ENCODE data around the gene MSGN1.

Gene MSGN1

DNA sequence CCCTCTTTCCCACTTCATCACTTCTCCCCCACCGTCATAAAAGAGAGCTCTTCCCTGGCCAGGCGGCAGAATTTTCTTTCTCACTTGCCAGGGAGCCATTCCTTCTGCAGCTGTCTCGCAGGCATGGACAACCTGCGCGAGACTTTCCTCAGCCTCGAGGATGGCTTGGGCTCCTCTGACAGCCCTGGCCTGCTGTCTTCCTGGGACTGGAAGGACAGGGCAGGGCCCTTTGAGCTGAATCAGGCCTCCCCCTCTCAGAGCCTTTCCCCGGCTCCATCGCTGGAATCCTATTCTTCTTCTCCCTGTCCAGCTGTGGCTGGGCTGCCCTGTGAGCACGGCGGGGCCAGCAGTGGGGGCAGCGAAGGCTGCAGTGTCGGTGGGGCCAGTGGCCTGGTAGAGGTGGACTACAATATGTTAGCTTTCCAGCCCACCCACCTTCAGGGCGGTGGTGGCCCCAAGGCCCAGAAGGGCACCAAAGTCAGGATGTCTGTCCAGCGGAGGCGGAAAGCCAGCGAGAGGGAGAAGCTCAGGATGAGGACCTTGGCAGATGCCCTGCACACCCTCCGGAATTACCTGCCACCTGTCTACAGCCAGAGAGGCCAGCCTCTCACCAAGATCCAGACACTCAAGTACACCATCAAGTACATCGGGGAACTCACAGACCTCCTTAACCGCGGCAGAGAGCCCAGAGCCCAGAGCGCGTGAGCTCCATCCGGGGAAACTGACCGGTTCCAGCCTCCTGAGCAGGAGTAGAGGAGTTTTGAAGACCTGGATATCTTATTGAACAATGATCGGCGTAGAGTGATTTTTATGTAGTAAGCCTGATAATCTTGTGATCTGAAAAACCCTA is at the start of gene MSGN1:
Gene MSGN1, plus strand, starts transcription at position 65 of the 850 bp plus-strand sequence. Its CDS starts 59 bp downstream, at position 124.
- no peak for DNase-seq

GRCh38 chr2:17768894-17769293 is 47.4 kb upstream of the MSGN1 start:
- DNase-seq: no peak

GRCh38 chr2:17771956-17772355 is 44.3 kb upstream of the MSGN1 start:
- DNase-seq: no peak

DNA sequence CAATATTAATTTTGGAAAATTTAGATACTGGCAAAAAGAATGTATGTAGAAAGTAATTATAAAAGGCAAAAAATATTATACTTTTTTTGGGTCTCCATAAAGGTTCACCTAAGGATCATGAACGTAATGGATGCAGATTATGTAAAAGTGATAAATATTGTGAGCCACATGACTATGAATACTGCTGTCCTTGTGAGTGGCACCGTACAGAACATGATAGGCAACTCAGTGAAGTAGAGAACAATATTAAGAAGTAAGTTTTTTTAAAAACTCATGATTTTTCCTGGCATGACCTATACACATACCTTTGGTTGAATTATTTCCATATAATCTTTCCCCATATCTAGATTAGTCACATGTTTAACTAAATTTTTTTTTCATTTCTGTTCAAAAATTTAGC is 43.7 kb upstream of the MSGN1 start:
- DNase-seq: no peak

- DNase-seq: no peak
Observed at GRCh38 chr2:17780546-17780945, 35.7 kb upstream of the MSGN1 start.

DNA sequence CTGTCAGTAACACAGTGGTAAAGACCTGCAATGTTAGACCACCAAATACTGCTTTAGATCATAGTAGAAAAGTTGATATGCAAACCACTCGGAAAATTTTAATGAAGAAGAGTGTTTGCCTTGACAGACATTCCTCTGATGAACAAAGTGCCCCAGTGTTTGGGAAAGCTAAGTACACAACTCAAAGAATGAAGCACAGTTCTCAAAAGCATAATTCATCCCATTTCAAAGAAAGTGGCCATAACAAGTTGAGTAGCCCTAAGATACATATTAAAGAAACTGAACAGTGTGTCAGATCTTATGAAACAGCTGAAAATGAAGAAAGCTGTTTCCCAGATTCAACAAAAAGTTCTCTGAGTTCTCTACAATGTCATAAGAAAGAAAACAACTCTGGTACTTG is 34.8 kb upstream of the MSGN1 start:
- DNase-seq: no peak

- no peak for DNase-seq
Observed at GRCh38 chr2:17786727-17787126, 29.5 kb upstream of the MSGN1 start.

DNA sequence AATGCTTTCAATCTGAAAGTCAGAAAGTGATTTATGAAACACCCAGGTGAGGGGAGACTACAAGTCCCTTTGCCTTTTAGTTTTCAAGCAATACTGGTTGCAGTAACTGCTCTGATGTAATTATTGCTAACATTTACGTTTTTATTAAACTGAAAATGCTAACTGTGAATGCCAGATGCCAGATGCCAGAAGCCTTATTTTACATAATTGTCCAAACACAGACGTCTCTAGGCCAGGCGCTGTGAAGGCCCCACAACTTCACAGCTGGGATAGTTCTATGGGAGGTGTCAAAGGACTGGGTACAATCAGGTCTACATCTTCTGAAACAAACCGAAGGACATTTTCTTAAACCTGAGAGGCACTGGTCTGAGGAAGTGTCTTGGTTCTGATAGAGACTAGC is 27.5 kb upstream of the MSGN1 start:
- DNase-seq: no peak

- no peak for DNase-seq
Observed at GRCh38 chr2:17790536-17790935, 25.7 kb upstream of the MSGN1 start.

DNA sequence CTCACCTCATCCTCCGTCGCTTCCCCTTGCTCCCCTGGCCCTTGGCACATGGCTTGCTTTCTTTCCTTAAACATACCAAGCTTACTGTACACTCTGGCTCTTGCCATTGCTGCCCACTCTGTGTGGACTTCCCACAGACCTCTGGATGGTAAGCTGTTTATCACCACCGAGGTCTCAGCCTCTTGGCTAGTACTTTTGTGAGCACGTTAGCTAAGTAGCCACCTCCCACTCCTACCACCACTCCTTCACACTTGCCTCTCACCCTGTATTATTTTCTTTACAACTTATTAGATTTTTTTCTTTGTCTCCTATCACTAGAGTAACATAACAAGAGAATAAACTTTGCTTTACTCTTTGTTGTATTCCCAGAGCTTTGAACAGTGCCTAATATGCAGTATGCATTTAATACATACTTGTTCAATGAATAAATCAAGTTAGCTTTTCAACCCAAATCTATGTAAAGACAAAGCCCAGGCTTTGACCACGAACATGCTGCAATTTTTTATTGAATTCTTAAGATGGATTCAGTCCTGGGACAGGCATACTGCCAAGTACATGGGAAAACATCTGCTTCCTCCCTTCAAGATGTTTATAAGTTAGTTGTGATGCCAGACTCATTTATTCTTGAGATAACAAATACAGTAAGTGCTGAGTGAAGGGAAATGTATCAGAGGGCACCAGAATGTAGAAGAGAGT is 25.0 kb upstream of the MSGN1 start:
- DNase-seq: no peak

- no peak for DNase-seq
Observed at GRCh38 chr2:17791817-17792130, 24.5 kb upstream of the MSGN1 start.

- no peak for DNase-seq
Observed at GRCh38 chr2:17792515-17792914, 23.7 kb upstream of the MSGN1 start.

DNA sequence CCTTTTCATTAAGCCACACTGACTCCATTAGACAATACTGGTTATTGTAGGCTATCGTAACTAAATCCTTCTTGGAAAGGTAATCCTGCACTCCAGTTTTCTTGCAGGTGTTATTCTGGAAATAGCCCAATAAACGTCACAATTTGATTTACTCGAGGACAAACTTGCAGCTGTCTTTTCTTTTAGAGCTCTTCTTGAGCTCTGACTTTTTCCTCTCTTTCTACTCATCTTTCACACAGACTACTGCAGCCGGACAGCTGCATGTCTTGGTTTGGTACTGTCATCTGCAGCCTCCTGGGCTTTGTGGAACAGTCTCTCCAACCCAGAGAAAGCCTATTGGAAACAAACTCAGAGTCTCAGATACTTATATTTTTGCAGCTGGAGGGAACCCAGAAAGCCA is 23.0 kb upstream of the MSGN1 start:
- no peak for DNase-seq

- no peak for DNase-seq
Observed at GRCh38 chr2:17793803-17794354, 22.4 kb upstream of the MSGN1 start.

DNA sequence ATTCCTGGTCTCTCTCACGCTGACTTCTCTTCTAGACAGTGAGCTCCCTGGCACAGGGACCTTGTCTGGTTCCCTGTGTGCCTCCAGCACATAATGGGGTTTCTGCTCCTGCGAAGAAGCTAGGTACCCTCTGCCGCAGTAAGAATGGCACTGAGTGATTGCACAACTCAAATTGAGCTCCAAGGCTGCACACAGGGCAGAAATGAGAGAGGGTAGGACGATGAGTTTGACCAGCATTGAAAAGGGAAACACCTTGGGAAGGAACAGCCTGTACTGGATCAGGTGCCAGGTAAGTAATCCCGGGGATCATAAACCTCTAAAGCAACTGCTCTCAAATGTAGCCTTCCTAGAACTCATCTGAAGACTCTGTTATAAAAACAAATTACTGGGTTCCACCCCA is 21.0 kb upstream of the MSGN1 start:
- no peak for DNase-seq

DNA sequence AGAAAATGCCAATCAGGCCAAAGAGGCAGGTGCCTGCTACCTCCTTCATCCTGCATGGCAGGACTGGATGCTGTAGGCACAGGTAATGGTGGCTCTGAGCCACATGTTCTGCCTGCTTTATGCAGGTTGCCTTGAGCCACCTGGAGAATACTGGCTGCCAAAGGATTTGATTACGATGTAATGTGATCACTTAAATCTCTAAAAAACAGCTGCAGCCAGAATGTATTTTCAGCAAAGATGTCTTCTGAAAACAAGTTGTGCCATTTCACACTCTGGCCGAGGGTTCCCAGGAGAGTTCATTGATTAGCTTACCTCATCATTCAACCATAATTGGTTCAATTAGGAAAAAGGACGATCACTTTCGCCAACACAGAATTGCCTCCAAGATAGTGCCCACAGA is 17.9 kb upstream of the MSGN1 start:
- DNase-seq: no peak

- DNase-seq: no peak
Observed at GRCh38 chr2:17799301-17800120, 16.7 kb upstream of the MSGN1 start.

GRCh38 chr2:17800219-17800618 is 16.0 kb upstream of the MSGN1 start:
- no peak for DNase-seq

DNA sequence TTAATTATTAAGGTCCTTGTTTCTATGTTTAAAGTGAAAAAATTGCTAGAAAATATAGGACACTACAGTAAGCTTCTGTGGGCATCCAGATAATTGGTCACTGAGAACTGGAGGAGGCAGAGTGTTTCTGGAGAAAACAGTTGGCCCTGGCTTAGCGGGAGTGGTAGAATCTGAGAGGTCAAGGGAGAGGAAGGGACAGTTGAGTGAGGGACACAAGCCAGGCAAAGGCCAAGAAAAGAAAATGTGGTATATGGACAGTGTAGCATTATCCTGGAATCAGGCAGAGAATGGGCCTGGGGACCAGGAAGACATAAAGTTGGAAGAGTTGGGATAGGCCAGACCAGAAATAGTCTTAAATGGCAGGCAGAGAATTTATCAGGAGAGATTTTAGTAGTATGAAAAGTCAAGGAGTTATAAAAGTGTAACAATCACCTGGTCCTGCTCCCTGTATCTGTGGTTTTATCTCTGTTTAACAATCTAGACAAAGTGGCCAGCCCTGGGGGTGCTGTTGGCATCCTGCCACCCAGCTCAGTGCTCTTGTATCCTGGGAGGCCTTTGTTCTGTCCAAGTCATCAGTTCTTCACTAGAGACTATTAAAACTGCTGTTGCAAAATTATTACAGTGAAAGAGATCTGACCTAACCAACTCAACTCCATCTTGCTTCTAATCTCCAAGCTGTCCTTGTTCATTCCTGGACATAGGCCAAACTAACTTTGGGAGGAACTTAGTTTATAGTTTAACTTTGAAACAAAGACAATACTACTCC is 15.4 kb upstream of the MSGN1 start:
- DNase-seq: no peak

GRCh38 chr2:17803497-17803896 is 12.8 kb upstream of the MSGN1 start:
- no peak for DNase-seq

- DNase-seq: no peak
Observed at GRCh38 chr2:17804358-17804757, 11.9 kb upstream of the MSGN1 start.

DNA sequence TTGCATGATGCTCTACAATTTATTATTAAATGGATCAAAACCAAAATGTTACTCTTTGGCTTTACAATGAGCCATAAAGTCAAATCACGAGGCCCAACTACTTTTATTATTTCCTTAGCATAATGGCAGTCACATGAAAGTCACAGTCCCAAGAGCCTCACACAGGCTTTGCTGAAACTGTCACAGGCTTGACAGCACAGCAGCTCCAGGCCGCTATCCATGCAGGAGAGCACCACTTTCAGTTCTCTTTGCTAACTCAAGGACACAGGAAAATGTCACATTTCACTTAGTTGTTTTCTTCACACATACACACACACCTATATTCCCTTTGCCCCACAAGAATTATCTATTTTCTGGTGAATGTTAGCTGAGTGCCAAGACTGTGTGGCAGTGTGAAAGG is 11.1 kb upstream of the MSGN1 start:
- no peak for DNase-seq

Measured in amniotic stem cell (primary cell).